CD4-positive, alpha-beta memory T cell (primary cell): ENCODE results near the gene TSEN15. TPM values are rescaled to one million over a fixed set of nuclear protein-coding genes. Genes with fewer than 3 reads are reported as not detected.
"Not testable (repeated sequence)": the region's sequence is repeated elsewhere in the genome, so short reads cannot be mapped to it uniquely, and the experiment has no call there.

Experiments used
- CTCF ChIA-PET: fragments of 350-600 bp; sonication (Branson Sonifier 250); formaldehyde crosslinking; loops from one replicate; lab custom pipeline; 2021; ENCODE audit warnings: inconsistent platforms; ENCODE audit not compliant: partially characterized antibody; lab: Charles Lee
- POLR2A ChIA-PET: fragments of 350-600 bp; sonication (Branson Sonifier 250); formaldehyde crosslinking; loops from one replicate; lab custom pipeline; 2021; ENCODE audit not compliant: partially characterized antibody; lab: Charles Lee
- DNase-seq, 5 donors: peaks; one replicate each; pipeline versions ENCODE4 v3.0.0 to v3.0.0-alpha.2; 2020 to 2022; ENCODE audit warnings: mixed read lengths in 1 of 5
- H3K27ac ChIP-seq: one replicate; pipeline ENCODE4 v1.7.0; 2013; ENCODE audit warnings: low read depth, low read length
- H3K27me3 ChIP-seq: 2 replicates; pipeline ENCODE4 v1.7.0; 2013; ENCODE audit warnings: mild to moderate bottlenecking, low read length, moderate library complexity; ENCODE audit not compliant: insufficient read depth
- H3K36me3 ChIP-seq: 2 replicates; pipeline ENCODE4 v1.7.0; 2013; ENCODE audit warnings: mild to moderate bottlenecking, low read length, moderate library complexity; ENCODE audit not compliant: insufficient read depth
- H3K4me1 ChIP-seq: 2 replicates; pipeline ENCODE4 v1.7.0; 2013; ENCODE audit warnings: mild to moderate bottlenecking, low read length, moderate library complexity; ENCODE audit not compliant: insufficient read depth
- H3K4me3 ChIP-seq, 2 donors: one replicate each; pipeline ENCODE4 v1.7.0; 2013; ENCODE audit warnings: low read length in 2 of 2, mild to moderate bottlenecking in 1 of 2
- H3K9me3 ChIP-seq, 2 donors: one replicate each; pipeline ENCODE4 v1.7.0; 2013; ENCODE audit warnings: low read length in 2 of 2, control low read depth in 1 of 2; ENCODE audit not compliant: control insufficient read depth in 1 of 2
- H3K27ac Mint-ChIP-seq, 7 donors: one replicate each; pipeline ENCODE4 v1.8.0; 2020 to 2021; ENCODE audit warnings: mixed read lengths in 7 of 7, mild to moderate bottlenecking in 6 of 7, inconsistent platforms in 3 of 7, moderate library complexity in 3 of 7
- H3K27me3 Mint-ChIP-seq, 2 donors: one replicate each; pipeline ENCODE4 v1.8.0; 2020 to 2021; ENCODE audit warnings: mixed read lengths in 2 of 2
- H3K36me3 Mint-ChIP-seq, 2 donors: one replicate each; pipeline ENCODE4 v1.8.0; 2020 to 2021; ENCODE audit warnings: mixed read lengths in 2 of 2, inconsistent platforms in 1 of 2, mild to moderate bottlenecking in 1 of 2
- H3K4me1 Mint-ChIP-seq, 4 donors: one replicate each; pipeline ENCODE4 v1.8.0; 2020 to 2021; ENCODE audit warnings: mixed read lengths in 4 of 4, mild to moderate bottlenecking in 1 of 4
- H3K4me3 Mint-ChIP-seq, 8 donors: one replicate each; pipeline ENCODE4 v1.8.0; 2020 to 2021; ENCODE audit warnings: mixed read lengths in 8 of 8, mild to moderate bottlenecking in 7 of 8, moderate library complexity in 6 of 8, inconsistent platforms in 3 of 8
- H3K9me3 Mint-ChIP-seq, 8 donors: one replicate each; pipeline ENCODE4 v1.8.0; 2020 to 2021; ENCODE audit warnings: mixed read lengths in 8 of 8, mild to moderate bottlenecking in 5 of 8, inconsistent platforms in 3 of 8, moderate library complexity in 1 of 8
- intact Hi-C: fragments of 100-400 bp; cut with micrococcal nuclease; formaldehyde crosslinking; loops from one replicate; pipeline ENCODE4 v1.15.1; 2023
- polyA plus RNA-seq, 2 donors: library from polyadenylated mRNA; unstranded; fragments of 300-500 nt; fragmentation: Illumina TruSeq; gene quantifications; one replicate each; pipeline ENCODE4 v1.2.3, GENCODE V29; 2021
- total RNA-seq, 2 experiments: library from RNA; stranded (reverse); gene quantifications; one replicate each; pipeline ENCODE4 v1.2.3, GENCODE V29; 2021

Gene TSEN15
- total and polyA plus RNA-seq, 4 experiments from 2014 or later = 34.0 to 74.7 (median 47.7) TPM

DNA sequence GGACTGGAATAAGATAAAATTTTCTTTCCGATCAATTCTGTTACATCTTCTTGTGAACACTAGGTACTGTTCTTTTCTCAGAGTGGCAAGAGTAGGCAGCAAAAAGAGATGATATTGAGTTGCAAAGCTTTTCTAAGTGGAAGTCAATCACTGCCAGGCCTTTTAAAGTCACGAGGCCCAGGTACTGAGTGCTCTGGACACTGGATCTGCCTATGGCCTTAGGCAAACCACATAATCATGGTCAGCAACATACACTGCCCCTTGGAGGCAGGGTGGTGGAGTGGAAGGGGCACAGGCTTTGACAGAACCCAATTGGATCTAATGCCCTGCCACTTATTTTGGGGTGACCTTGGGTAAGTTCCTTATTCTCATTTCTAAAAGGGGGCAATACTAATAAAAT, 41.5 kb downstream of the TSEN15 start:
- ChIA-PET POLR2A (no interaction called here), CTCF (no interaction called here)
- Mint-ChIP-seq H3K27ac (no peak overlapping the region), H3K9me3 (no peaks in the 10 kb centered on the region), H3K36me3 (peaks cover 12 to 38% of the 10 kb centered on the region in 2 donors), H3K4me3 (no peak overlapping the region), H3K4me1 (no peaks in the 10 kb centered on the region), H3K27me3 (no peaks in the 10 kb centered on the region)
- Histone ChIP-seq H3K4me3 (no peak overlapping the region), H3K9me3 (no peaks in the 10 kb centered on the region), H3K27ac (no peak overlapping the region), H3K27me3 (no peaks in the 10 kb centered on the region), H3K36me3 (no peaks in the 10 kb centered on the region), H3K4me1 (no peaks in the 10 kb centered on the region)
- DNase-seq = no peak
- intact Hi-C loops = no loop called here

DNA sequence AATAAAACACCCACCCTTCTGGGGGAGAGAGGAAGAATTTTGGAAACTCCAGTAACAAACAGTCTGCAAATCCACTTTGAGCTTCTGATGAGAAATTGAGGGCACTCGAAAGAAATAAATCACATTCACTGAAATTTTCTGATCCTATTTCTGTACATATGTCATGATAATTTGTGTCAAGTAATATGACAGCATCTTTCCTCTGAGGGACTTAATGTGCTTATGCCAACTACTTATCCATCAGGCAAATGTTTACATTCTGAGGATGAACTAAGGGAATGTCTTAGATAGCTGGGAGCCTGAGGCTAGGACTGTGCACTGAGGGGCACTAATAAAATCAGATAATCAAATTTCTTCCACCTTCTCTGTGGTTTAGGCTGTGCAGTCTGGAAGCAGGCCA, 44.5 kb downstream of the TSEN15 start:
- DNase-seq = no peak
- Histone ChIP-seq H3K27me3 (no peaks in the 10 kb centered on the region), H3K4me1 (no peaks in the 10 kb centered on the region), H3K4me3 (no peak overlapping the region), H3K27ac (no peak overlapping the region), H3K36me3 (no peaks in the 10 kb centered on the region), H3K9me3 (no peaks in the 10 kb centered on the region)
- no peak overlapping the region for H3K4me3 Mint-ChIP-seq
- no peak overlapping the region for H3K27ac Mint-ChIP-seq
- no peaks in the 10 kb centered on the region for H3K4me1 Mint-ChIP-seq
- H3K9me3 Mint-ChIP-seq = no peaks in the 10 kb centered on the region
- H3K27me3 Mint-ChIP-seq = no peaks in the 10 kb centered on the region
- POLR2A ChIA-PET = no interaction called here
- intact Hi-C loops = no loop called here
- peaks cover 12 to 51% of the 10 kb centered on the region in 2 donors for H3K36me3 Mint-ChIP-seq
- CTCF ChIA-PET = interaction anchor here (0.8 kb wide), 1 partner anchor 126 kb away, joined by 3 read pairs; no protein-coding TSS in a partner anchor

DNA sequence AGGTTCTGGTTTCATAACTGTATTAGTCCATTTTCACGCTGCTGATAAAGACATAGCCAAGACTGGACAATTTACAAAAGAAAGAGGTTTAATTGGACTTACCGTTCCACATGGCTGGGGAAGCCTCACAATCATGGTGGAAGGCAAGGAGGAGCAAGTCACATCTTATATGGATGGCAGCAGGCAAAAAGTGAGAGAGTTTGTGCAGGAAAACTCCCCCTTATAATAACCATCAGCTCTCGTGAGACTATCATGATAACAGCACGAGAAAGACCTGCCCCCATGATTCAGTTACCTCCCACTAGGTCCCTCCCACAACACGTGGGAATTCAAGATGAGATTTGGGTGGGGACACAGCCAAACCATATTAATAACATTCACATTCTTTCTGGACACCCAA, 45.0 kb downstream of the TSEN15 start:
- H3K4me3 Mint-ChIP-seq, intact Hi-C loops, H3K4me1 Mint-ChIP-seq, H3K4me1 ChIP-seq, H3K27me3 Mint-ChIP-seq, H3K36me3 ChIP-seq, H3K9me3 Mint-ChIP-seq, H3K27ac ChIP-seq, DNase-seq, H3K27ac Mint-ChIP-seq, H3K9me3 ChIP-seq, H3K4me3 ChIP-seq, H3K27me3 ChIP-seq, POLR2A ChIA-PET: not testable (repeated sequence)
- CTCF ChIA-PET = interaction anchor here (0.8 kb wide), 1 partner anchor 126 kb away, joined by 3 read pairs; no protein-coding TSS in a partner anchor
- peaks cover 13 to 51% of the 10 kb centered on the region in 2 donors for H3K36me3 Mint-ChIP-seq

DNA sequence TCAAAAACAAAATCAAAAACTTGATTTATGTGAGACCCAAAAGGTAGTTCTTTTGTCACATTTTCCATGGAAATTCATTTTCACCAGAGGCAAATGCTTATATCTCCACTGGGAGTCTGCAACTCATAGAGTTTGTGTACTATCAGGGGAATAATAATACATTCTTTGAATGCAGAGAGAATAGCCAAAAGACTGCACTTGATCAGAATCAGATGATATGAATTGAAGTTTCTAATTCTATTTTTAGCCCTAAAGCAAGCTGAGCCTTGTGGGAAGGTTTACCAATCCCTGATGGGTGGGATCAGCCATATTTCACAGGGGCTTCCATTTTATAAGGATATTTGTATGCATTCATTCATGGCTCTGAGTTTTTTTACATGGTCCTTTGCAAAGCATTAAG, 49.6 kb downstream of the TSEN15 start:
- Mint-ChIP-seq H3K4me1 (no peaks in the 10 kb centered on the region), H3K27me3 (no peaks in the 10 kb centered on the region), H3K4me3 (no peak overlapping the region), H3K9me3 (peaks cover 3 to 26% (median 17%) of the 10 kb centered on the region in 8 donors), H3K27ac (no peak overlapping the region), H3K36me3 (peaks cover 35 to 53% of the 10 kb centered on the region in 2 donors)
- Histone ChIP-seq H3K9me3 (no peaks in the 10 kb centered on the region), H3K36me3 (no peaks in the 10 kb centered on the region), H3K4me1 (no peaks in the 10 kb centered on the region), H3K27me3 (no peaks in the 10 kb centered on the region), H3K27ac (no peak overlapping the region), H3K4me3 (no peak overlapping the region)
- intact Hi-C loops = no loop called here
- ChIA-PET CTCF (no interaction called here), POLR2A (no interaction called here)
- DNase-seq = no peak

DNA sequence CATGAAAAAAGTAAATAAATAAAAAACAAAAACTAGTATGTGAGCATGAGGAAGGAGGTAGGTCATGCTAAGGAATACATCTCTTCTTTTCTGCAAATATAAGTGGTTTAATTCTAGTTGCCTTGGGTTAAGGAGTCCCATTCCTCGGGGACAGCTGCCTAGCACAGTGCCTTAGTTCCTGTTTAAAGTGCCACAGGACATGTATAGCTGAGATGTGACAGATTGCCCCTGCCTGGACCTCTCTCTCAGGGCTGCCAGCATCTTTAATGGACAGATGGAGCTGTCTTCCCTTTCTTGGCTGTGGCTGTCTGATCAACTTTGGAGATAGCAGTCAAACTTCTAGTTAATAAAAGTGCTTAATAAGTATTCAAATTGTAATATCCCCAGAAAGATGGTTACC, 50.0 kb downstream of the TSEN15 start:
- no peaks in the 10 kb centered on the region for H3K36me3 ChIP-seq
- H3K9me3 ChIP-seq = no peaks in the 10 kb centered on the region
- ChIA-PET POLR2A (no interaction called here), CTCF (no interaction called here)
- Mint-ChIP-seq H3K4me3 (no peak overlapping the region), H3K36me3 (peaks cover 35 to 53% of the 10 kb centered on the region in 2 donors), H3K4me1 (no peaks in the 10 kb centered on the region), H3K9me3 (peaks cover 3 to 31% (median 22%) of the 10 kb centered on the region in 8 donors), H3K27ac (no peak overlapping the region), H3K27me3 (no peaks in the 10 kb centered on the region)
- no peak for DNase-seq
- no peak overlapping the region for H3K27ac ChIP-seq
- intact Hi-C loops = no loop called here
- H3K4me1 ChIP-seq = no peaks in the 10 kb centered on the region
- H3K4me3 ChIP-seq = no peak overlapping the region
- no peaks in the 10 kb centered on the region for H3K27me3 ChIP-seq

DNA sequence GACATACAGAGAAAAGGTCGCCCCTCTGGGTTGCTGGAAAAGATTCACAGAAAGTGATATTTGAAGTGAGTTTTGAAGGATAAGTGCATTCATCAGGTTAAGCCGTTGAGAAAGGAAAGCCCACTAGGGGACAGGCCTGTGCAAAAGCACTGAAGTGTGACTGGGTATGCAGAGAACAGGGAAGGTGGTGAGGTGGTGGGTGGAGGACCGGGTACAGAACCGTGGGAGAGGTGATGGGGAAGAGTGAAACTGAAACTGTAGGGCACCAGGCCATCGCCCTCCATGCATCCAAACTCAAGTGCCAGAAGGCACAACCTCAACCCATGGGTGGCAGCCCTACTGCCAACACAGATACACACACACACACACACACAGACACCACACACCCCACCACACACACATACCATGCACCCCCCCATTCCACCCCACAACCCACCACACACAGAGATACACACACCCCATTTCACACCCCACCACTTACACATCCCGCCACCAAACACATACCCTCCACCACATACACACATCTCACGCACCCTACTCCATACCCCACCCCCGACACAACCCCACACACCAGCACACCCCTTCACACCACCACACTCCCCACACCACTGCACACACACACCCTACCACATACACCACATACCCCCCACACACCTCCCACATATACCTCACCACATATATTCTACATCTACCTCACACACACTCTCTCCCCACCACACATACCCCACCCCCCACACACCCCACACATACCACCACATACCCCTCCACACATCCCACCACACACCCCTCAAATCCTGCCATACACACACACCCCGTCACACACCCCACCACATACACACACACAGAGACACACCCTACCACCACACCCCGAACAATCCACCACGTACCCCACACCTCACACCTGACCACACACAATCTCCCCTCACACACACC, 59.0 kb downstream of the TSEN15 start:
- Histone ChIP-seq H3K27me3 (no peaks in the 10 kb centered on the region), H3K36me3 (no peaks in the 10 kb centered on the region), H3K27ac (no peak overlapping the region), H3K9me3 (no peaks in the 10 kb centered on the region), H3K4me3 (no peak overlapping the region), H3K4me1 (no peaks in the 10 kb centered on the region)
- Mint-ChIP-seq H3K27ac (peak overlapping the region in 2 of 7 donors; percentile 29 to 39), H3K27me3 (no peaks in the 10 kb centered on the region), H3K36me3 (peaks cover 19 to 24% of the 10 kb centered on the region in 2 donors), H3K4me3 (peak overlapping the region in 1 of 8 donors; percentile 40), H3K4me1 (peaks cover 5 to 7% (median 6%) of the 10 kb centered on the region in 4 donors), H3K9me3 (peaks cover 0 to 22% (median 17%) of the 10 kb centered on the region in 8 donors)
- intact Hi-C loops = no loop called here
- ChIA-PET CTCF (no interaction called here), POLR2A (no interaction called here)
- DNase-seq = no peak

DNA sequence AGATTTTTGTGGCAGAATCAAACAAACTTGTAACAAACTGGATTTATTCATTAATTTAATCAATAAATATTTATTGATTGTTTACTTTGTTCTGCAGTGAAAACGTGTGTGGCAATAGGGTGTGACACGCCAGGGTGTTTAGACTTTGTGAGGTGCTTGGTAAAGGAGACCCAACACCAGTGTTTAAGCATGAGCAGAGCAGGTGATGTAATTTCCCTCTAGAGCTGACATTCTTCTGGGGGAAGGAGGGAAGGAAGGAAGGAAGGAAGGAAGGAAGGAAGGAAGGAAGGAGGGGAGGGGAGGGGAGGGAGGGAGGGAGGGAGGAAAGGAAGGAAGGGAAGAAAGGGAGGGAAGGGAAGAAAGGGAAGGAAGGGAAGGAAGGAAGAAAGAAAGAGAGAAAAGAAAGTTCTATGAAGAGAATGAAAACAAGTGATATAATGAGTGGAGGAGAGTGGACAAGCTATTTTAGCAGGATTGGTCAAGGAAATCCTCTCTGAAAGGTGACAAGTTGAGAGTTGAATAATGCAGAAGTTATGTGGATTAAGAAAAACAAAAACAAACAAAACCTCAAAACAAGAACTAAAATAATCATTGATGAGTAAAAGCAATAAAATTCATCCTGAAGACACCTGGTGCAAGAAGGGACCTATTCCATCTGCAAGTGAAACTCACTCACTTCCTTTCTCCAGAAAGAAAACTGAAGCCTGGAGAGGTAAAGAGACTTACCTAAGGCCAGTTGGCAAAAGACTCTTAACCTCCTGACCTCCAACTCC, 60.8 kb downstream of the TSEN15 start:
- Histone ChIP-seq H3K4me3 (no peak overlapping the region), H3K36me3 (no peaks in the 10 kb centered on the region), H3K27me3 (no peaks in the 10 kb centered on the region), H3K4me1 (no peaks in the 10 kb centered on the region), H3K27ac (no peak overlapping the region), H3K9me3 (no peaks in the 10 kb centered on the region)
- no peak for DNase-seq
- intact Hi-C loops = no loop called here
- CTCF ChIA-PET = interaction anchor here (2.0 kb wide), 1 partner anchor 10 kb away, joined by 4 read pairs; no protein-coding TSS in a partner anchor
- Mint-ChIP-seq H3K36me3 (peaks cover 2 to 8% of the 10 kb centered on the region in 2 donors), H3K4me1 (peaks cover 5 to 7% (median 6%) of the 10 kb centered on the region in 4 donors), H3K27me3 (no peaks in the 10 kb centered on the region), H3K27ac (no peak overlapping the region), H3K9me3 (peaks cover 0 to 6% (median 4%) of the 10 kb centered on the region in 8 donors), H3K4me3 (no peak overlapping the region)
- POLR2A ChIA-PET = no interaction called here
